Measurements from ENCODE around the gene MBNL1. TPM values are rescaled to one million over a fixed set of nuclear protein-coding genes. Genes with fewer than 3 reads are reported as not detected.

MBNL1 gene
- total and polyA plus RNA-seq, 2 donors (not counting 3 experiments of a cell fraction or from before 2014, with no cell fraction given), result 179 to 362 TPM

DNA sequence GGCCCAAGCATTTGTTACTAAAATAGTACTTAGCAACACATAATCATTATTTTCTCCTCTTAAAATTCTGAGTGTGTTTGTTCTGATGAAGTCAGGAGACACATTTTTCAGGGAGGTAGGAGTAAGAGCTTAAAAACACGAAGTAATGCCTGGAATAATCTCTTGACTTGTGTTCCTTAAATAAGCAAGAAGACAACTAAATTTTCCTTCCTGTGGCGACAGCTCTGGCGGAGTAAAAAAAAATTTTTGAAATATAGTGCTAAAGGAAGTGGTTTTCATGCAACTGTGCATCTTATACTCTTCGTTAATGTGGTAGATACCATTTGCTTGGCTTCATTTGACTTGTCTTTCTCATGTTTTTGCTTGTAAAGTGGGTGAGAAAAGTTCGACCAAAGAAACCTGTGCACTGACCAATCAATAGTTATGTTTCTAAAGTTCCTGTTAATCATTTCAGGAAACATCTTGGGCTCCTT is 11.1 kb upstream of the MBNL1 start:
- H4K20me1 ChIP-seq (replicated peaks; ENCODE audit: control insufficient read depth, extremely low read depth, insufficient read depth, low read length), result no peaks in the 10 kb centered on the region
- dilution Hi-C loops (cut with MboI; ENCODE audit: extremely low pct_ligation_motif_present, low sequenced_read_pairs) (no loop called here), intact Hi-C loops (cut with micrococcal nuclease) (no loop called here)
- no peaks in the 10 kb centered on the region for H3K27me3 ChIP-seq (ENCODE audit: control insufficient read depth in 2 of 2, insufficient read depth in 2 of 2, low read length in 2 of 2)
- no peak overlapping the region for H3K27ac ChIP-seq (ENCODE audit: insufficient read depth, low read depth, low read length)
- H3K4me2 ChIP-seq (ENCODE audit: insufficient read depth, low read length), result no peak overlapping the region
- BruUV-seq (replicated peaks), result no TSS peak
- TF ChIP-seq POLR2A (IDR thresholded peaks at IDR 0.05; ENCODE audit: low read depth, low read length) (no peak), JUN (IDR thresholded peaks at IDR 0.05; ENCODE audit: borderline replicate concordance, insufficient read depth, insufficient read length, low read depth) (no peak), POLR2AphosphoS5 (IDR thresholded peaks at IDR 0.05; ENCODE audit: insufficient read depth, low read depth, low read length) (no peak), MYC (IDR thresholded peaks at IDR 0.05; ENCODE audit: low read depth, low read length) (no peak), FOS (IDR thresholded peaks at IDR 0.05; ENCODE audit: borderline replicate concordance, insufficient read depth, low read length) (no peak), GATA2 (IDR thresholded peaks at IDR 0.05; ENCODE audit: insufficient read depth, insufficient read length, low read depth, low read length) (no peak), EZH2 (IDR thresholded peaks at IDR 0.05; ENCODE audit: borderline replicate concordance, low read depth, low read length, severe bottlenecking) (no peak)
- TF ChIP-seq, protein P1, sequence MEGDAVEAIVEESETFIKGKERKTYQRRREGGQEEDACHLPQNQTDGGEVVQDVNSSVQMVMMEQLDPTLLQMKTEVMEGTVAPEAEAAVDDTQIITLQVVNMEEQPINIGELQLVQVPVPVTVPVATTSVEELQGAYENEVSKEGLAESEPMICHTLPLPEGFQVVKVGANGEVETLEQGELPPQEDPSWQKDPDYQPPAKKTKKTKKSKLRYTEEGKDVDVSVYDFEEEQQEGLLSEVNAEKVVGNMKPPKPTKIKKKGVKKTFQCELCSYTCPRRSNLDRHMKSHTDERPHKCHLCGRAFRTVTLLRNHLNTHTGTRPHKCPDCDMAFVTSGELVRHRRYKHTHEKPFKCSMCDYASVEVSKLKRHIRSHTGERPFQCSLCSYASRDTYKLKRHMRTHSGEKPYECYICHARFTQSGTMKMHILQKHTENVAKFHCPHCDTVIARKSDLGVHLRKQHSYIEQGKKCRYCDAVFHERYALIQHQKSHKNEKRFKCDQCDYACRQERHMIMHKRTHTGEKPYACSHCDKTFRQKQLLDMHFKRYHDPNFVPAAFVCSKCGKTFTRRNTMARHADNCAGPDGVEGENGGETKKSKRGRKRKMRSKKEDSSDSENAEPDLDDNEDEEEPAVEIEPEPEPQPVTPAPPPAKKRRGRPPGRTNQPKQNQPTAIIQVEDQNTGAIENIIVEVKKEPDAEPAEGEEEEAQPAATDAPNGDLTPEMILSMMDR (IDR thresholded peaks at IDR 0.05; ENCODE audit: extremely low read depth in 1 of 2, insufficient read depth in 1 of 2, low read depth in 1 of 2, low read length in 2 of 2), result no peak
- TF ChIP-seq, protein P2, sequence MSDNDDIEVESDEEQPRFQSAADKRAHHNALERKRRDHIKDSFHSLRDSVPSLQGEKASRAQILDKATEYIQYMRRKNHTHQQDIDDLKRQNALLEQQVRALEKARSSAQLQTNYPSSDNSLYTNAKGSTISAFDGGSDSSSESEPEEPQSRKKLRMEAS (IDR thresholded peaks at IDR 0.05; ENCODE audit: insufficient read depth, insufficient read length), result no peak
- H2AFZ ChIP-seq (ENCODE audit: low read depth, low read length), result no peak overlapping the region
- no peaks in the 10 kb centered on the region for H3K36me3 ChIP-seq (ENCODE audit: control insufficient read depth in 2 of 2, extremely low read depth in 1 of 2, insufficient read depth in 2 of 2, low read length in 2 of 2)
- ChIA-PET CTCF (no interaction called here), POLR2A (no interaction called here)
- no peak for FAIRE-seq
- no peak overlapping the region for H3K4me3 ChIP-seq (replicated peaks in 1 of 3; ENCODE audit: insufficient read depth in 1 of 3, low read depth in 1 of 3, low read length in 3 of 3)
- no peaks in the 10 kb centered on the region for H3K9me3 ChIP-seq (replicated peaks; ENCODE audit: control insufficient read depth, insufficient read depth, low read length)
- H3K4me1 ChIP-seq (ENCODE audit: control insufficient read depth, extremely low read depth, insufficient read depth, low read length), result peaks cover 4% of the 10 kb centered on the region
- H3K9me1 ChIP-seq (replicated peaks; ENCODE audit: control insufficient read depth, extremely low read depth, insufficient read depth, low read length), result no peaks in the 10 kb centered on the region
- no peak overlapping the region for H3K9ac ChIP-seq (replicated peaks; ENCODE audit: extremely low read depth, insufficient read depth, low read length)
- H3K79me2 ChIP-seq (ENCODE audit: control insufficient read depth, insufficient read depth, low read length), result no peaks in the 10 kb centered on the region
- DNase-seq (ENCODE audit: low read depth, low spot score), result no peak
